ENCODE measurements around the gene TENM3. TPM values are rescaled to one million over a fixed set of nuclear protein-coding genes. Genes with fewer than 3 reads are reported as not detected.

The TENM3 gene
- total RNA-seq, 2 experiments from 2014 or later: not detected

DNA sequence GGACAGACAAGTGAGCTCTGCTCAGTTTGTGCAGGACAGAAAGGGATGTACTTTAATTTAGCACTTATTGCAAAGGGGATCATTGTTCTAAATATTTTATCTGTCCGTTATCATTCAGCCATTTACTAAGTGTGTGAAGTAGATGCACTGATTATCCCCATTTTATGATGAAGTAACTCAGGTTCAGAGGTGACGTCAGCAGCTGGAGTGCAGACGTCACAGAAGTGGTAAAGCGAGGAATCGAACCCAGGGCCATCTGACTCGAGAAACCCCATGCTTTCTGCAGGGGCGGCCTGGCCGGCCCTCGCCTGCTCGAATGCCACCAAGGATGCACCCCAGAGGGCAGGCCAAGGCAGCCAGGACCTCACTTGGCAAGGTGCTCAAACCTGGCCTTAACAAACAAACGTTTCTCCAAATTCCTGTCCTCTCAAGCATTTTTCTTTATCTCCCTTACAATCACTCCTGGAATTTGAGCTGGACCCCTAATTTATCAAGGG, 599.0 kb downstream of the TENM3 start:
- no peak overlapping the region for H3K4me3 Mint-ChIP-seq
- intact Hi-C loops (cut with DNase I, micrococcal nuclease): no loop called here
- ATAC-seq (ENCODE audit: poor library complexity) (no peak), DNase-seq (no peak)
- peaks cover 39% of the 10 kb centered on the region for H3K27me3 Mint-ChIP-seq
- no peaks in the 10 kb centered on the region for H3K36me3 Mint-ChIP-seq (ENCODE audit: low read depth)
- Histone ChIP-seq H3K27ac (ENCODE audit: low read depth in 1 of 2, low read length in 2 of 2) (no peak overlapping the region), H3K27me3 (ENCODE audit: control insufficient read depth in 1 of 2, insufficient read depth in 2 of 2, low read length in 2 of 2) (peaks cover 5 to 13% of the 10 kb centered on the region in 2 experiments), H3K36me3 (ENCODE audit: insufficient read depth, low read length) (no peaks in the 10 kb centered on the region), H3K4me3 (ENCODE audit: low read length) (no peak overlapping the region), H3K9me3 (ENCODE audit: control insufficient read depth in 1 of 2, insufficient read depth in 1 of 2, low read length in 2 of 2) (no peaks in the 10 kb centered on the region), H3K4me1 (ENCODE audit: insufficient read depth, low read length) (no peaks in the 10 kb centered on the region)
- ChIA-PET CTCF (no interaction called here), POLR2A (no interaction called here)
- TF ChIP-seq, protein P1, sequence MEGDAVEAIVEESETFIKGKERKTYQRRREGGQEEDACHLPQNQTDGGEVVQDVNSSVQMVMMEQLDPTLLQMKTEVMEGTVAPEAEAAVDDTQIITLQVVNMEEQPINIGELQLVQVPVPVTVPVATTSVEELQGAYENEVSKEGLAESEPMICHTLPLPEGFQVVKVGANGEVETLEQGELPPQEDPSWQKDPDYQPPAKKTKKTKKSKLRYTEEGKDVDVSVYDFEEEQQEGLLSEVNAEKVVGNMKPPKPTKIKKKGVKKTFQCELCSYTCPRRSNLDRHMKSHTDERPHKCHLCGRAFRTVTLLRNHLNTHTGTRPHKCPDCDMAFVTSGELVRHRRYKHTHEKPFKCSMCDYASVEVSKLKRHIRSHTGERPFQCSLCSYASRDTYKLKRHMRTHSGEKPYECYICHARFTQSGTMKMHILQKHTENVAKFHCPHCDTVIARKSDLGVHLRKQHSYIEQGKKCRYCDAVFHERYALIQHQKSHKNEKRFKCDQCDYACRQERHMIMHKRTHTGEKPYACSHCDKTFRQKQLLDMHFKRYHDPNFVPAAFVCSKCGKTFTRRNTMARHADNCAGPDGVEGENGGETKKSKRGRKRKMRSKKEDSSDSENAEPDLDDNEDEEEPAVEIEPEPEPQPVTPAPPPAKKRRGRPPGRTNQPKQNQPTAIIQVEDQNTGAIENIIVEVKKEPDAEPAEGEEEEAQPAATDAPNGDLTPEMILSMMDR (IDR thresholded peaks at IDR 0.05): no peak
- no peak overlapping the region for H3K27ac Mint-ChIP-seq
- no peaks in the 10 kb centered on the region for H3K9me3 Mint-ChIP-seq
- no peaks in the 10 kb centered on the region for H3K4me1 Mint-ChIP-seq (ENCODE audit: low read depth)

DNA sequence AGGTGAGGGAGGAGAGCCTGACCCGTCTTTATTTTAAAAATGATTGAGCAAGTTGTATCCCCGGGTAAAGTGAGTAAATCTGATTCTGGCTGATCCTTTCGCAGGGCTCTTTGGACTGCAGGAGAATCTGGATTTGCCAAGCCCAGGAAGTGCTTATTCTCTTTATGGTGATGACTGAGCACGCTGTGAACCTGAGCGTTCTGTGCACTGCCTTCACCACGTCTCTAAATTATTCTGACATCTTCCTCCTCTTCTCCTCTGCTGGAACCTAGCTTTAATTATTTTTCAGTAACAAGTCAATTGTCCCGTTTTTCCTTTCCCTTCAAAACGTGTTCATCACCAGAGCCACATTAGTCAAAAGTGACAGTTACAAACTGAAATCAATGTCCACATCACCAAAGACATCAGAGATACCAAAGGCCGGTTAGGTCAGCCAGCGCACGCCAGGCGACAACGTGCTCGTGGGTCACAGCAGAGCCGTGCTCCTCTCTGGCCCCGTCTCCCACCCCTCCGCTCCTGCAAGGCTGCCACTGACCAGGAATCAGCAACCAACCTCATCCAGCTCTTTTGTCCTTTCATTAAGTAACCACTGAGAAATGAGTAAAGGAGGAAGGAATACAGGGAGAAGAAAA, 599.7 kb downstream of the TENM3 start:
- intact Hi-C loops (cut with DNase I, micrococcal nuclease): no loop called here
- H3K27ac ChIP-seq (ENCODE audit: low read depth in 1 of 2, low read length in 2 of 2): no peak overlapping the region
- POLR2A ChIA-PET: no interaction called here
- CTCF ChIA-PET: no interaction called here
- TF ChIP-seq, protein P1 (IDR thresholded peaks at IDR 0.05): no peak
- peaks cover 32% of the 10 kb centered on the region for H3K27me3 Mint-ChIP-seq
- H3K9me3 Mint-ChIP-seq: no peaks in the 10 kb centered on the region
- no peaks in the 10 kb centered on the region for H3K36me3 ChIP-seq (ENCODE audit: insufficient read depth, low read length)
- no peaks in the 10 kb centered on the region for H3K36me3 Mint-ChIP-seq (ENCODE audit: low read depth)
- H3K27ac Mint-ChIP-seq: no peak overlapping the region
- H3K4me3 Mint-ChIP-seq: no peak overlapping the region
- peaks cover 3 to 11% of the 10 kb centered on the region in 2 experiments for H3K27me3 ChIP-seq (ENCODE audit: control insufficient read depth in 1 of 2, insufficient read depth in 2 of 2, low read length in 2 of 2)
- no peaks in the 10 kb centered on the region for H3K4me1 Mint-ChIP-seq (ENCODE audit: low read depth)
- H3K4me3 ChIP-seq (ENCODE audit: low read length): no peak overlapping the region
- no peak for ATAC-seq (ENCODE audit: poor library complexity)
- no peaks in the 10 kb centered on the region for H3K9me3 ChIP-seq (ENCODE audit: control insufficient read depth in 1 of 2, insufficient read depth in 1 of 2, low read length in 2 of 2)
- DNase-seq: no peak
- no peaks in the 10 kb centered on the region for H3K4me1 ChIP-seq (ENCODE audit: insufficient read depth, low read length)

DNA sequence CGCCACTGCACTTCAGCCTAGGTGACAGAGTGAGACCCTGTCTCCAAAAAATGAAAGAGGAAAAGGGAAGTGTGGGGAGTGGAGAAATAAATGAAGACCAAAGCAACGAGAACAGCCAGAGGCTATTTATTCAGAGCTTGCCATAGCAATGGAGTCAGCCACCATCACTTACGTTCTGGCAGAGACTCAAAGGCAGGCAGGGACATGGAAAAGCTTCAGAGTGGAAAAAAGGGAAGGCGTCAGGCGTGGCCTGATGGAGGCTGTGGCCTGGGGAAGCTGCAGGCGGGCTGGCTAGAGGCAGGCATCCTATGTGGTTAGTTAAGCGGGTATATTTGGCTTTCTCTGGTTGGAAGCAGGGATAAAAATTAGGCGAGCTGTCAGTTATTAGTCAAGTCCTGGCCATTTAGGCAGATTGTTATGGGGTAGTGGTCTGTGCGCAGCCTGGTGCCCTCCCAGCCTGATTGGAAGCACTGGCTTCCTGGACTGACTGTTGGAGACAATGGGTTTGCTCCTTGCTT, 600.7 kb downstream of the TENM3 start:
- no peak overlapping the region for H3K27ac Mint-ChIP-seq
- no peaks in the 10 kb centered on the region for H3K9me3 Mint-ChIP-seq
- H3K4me3 Mint-ChIP-seq: no peak overlapping the region
- no peaks in the 10 kb centered on the region for H3K4me1 Mint-ChIP-seq (ENCODE audit: low read depth)
- Histone ChIP-seq H3K4me1 (ENCODE audit: insufficient read depth, low read length) (no peaks in the 10 kb centered on the region), H3K4me3 (ENCODE audit: low read length) (no peak overlapping the region), H3K27me3 (ENCODE audit: control insufficient read depth in 1 of 2, insufficient read depth in 2 of 2, low read length in 2 of 2) (peaks cover 2 to 3% of the 10 kb centered on the region in 2 experiments), H3K27ac (ENCODE audit: low read depth in 1 of 2, low read length in 2 of 2) (no peak overlapping the region), H3K36me3 (ENCODE audit: insufficient read depth, low read length) (no peaks in the 10 kb centered on the region), H3K9me3 (ENCODE audit: control insufficient read depth in 1 of 2, insufficient read depth in 1 of 2, low read length in 2 of 2) (no peaks in the 10 kb centered on the region)
- TF ChIP-seq, protein P1 (IDR thresholded peaks at IDR 0.05): no peak
- intact Hi-C loops (cut with DNase I, micrococcal nuclease): no loop called here
- DNase-seq (no peak), ATAC-seq (ENCODE audit: poor library complexity) (no peak)
- POLR2A ChIA-PET: no interaction called here
- peaks cover 26% of the 10 kb centered on the region for H3K27me3 Mint-ChIP-seq
- no peaks in the 10 kb centered on the region for H3K36me3 Mint-ChIP-seq (ENCODE audit: low read depth)
- CTCF ChIA-PET: no interaction called here
